ENCODE results near the gene CBX3. TPM values are rescaled to one million over a fixed set of nuclear protein-coding genes. Genes with fewer than 3 reads are reported as not detected.

CBX3 gene
- total and polyA plus RNA-seq, 2 of the 8 experiments (the other 6 are each of a cell fraction or from before 2014, with no cell fraction given), result 71.3 to 258 TPM

DNA sequence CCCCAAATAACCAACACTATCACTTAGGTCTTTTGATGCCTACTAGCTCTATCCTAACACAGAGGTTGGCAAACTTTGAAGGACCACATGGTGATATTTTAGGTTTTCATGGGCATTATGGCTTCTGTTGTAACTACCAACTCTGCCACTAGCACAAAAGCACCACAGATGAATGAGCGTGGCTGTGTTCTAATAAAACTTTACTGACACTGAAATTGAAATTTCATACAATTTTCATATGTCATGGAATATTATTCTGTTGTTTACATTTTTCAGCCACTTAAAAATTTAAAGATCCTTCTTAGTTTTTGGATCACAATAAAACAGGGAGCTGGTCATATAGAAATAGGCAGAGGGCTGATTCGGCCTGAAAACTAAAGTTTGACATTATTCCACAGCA lies 26.4 kb downstream of the CBX3 start:
- Histone ChIP-seq H3K36me3 (ENCODE audit: control insufficient read depth in 2 of 4, insufficient read depth in 4 of 4, low read length in 3 of 4) (no peaks in the 10 kb centered on the region), H3K23ac (ENCODE audit: insufficient read length) (no peak overlapping the region), H2BK12ac (ENCODE audit: low read depth, low read length) (no peak overlapping the region), H3K9ac (replicated peaks in 1 of 4; ENCODE audit: extremely low read depth in 1 of 4, low read depth in 3 of 4, low read length in 3 of 4) (no peak overlapping the region), H4K8ac (ENCODE audit: extremely low read depth, insufficient read depth, low read length) (no peak overlapping the region), H2AK5ac (ENCODE audit: low read depth, low read length) (no peak overlapping the region), H3K14ac (ENCODE audit: insufficient read length) (no peak overlapping the region), H2BK20ac (ENCODE audit: low read length) (no peak overlapping the region), H3K23me2 (ENCODE audit: low read depth, low read length) (no peaks in the 10 kb centered on the region), H3K9me3 (ENCODE audit: insufficient read depth in 2 of 2, low read depth in 1 of 2, low read length in 1 of 2) (peaks cover 0 to 6% of the 10 kb centered on the region in 2 experiments; a peak in 1 of 4 replicates), H3K79me2 (ENCODE audit: control insufficient read depth in 1 of 2, insufficient read depth in 2 of 2, low read length in 2 of 2) (no peaks in the 10 kb centered on the region), H3K4me2 (ENCODE audit: insufficient read depth in 1 of 2, low read depth in 2 of 2, low read length in 2 of 2) (no peak overlapping the region), H2BK5ac (ENCODE audit: low read depth, low read length) (no peak overlapping the region), H3K79me1 (ENCODE audit: low read depth, low read length) (no peaks in the 10 kb centered on the region), H4K5ac (ENCODE audit: insufficient read length, low read depth, low read length) (no peak overlapping the region), H3K4ac (replicated peaks; ENCODE audit: insufficient read length, low read depth, low read length) (no peak overlapping the region), H4K91ac (replicated peaks; ENCODE audit: insufficient read length, low read length) (no peak overlapping the region), H2AFZ (ENCODE audit: low read length) (no peak overlapping the region), H3K18ac (ENCODE audit: extremely low read depth, low read length) (no peak overlapping the region), H2BK120ac (replicated peaks; ENCODE audit: low read depth, low read length) (no peak overlapping the region), H4K20me1 (replicated peaks in 1 of 2; ENCODE audit: control insufficient read depth in 1 of 2, insufficient read depth in 2 of 2, low read length in 2 of 2) (no peaks in the 10 kb centered on the region), H3K4me1 (replicated peaks in 1 of 4; ENCODE audit: control insufficient read depth in 3 of 4, insufficient read depth in 4 of 4, low read length in 3 of 4) (no peaks in the 10 kb centered on the region), H3K56ac (replicated peaks; ENCODE audit: insufficient read length, low read depth, low read length) (no peak overlapping the region), H3K27ac (ENCODE audit: low read depth, low read length) (no peak overlapping the region), H3K27me3 (replicated peaks in 1 of 4; ENCODE audit: control insufficient read depth in 3 of 4, extremely low read depth in 1 of 4, insufficient read depth in 3 of 4, low read length in 3 of 4) (no peaks in the 10 kb centered on the region), H2BK15ac (ENCODE audit: low read length) (no peak overlapping the region), H3K4me3 (ENCODE audit: extremely low read depth in 1 of 4, insufficient read depth in 2 of 4, low read depth in 3 of 4, low read length in 4 of 4) (no peak overlapping the region)
- no peak for FAIRE-seq
- CTCF ChIA-PET (ENCODE audit: partially characterized antibody), result interaction anchor here (0.7 to 1.1 kb wide), 2 partner anchors 142 to 334 kb away, joined by 3 to 4 read pairs; no protein-coding TSS in a partner anchor
- POLR2A ChIA-PET (ENCODE audit: partially characterized antibody), result interaction anchor here (0.8 to 2.7 kb wide), 5 partner anchors 10 to 35 kb away, joined by 3 to 14 read pairs (median 5); partner anchors contain the start of genes CBX3 and HNRNPA2B1
- 100% methylated on average over 2 of the region's 2 CpGs; no CpG with 5 or more reads in 1 of the 2 experiments for WGBS, 2 experiments (ENCODE audit: extremely low coverage in 1 of 2, insufficient coverage in 1 of 2, insufficient read length in 1 of 2, insufficient replicate concordance in 2 of 2, low coverage in 1 of 2, low lambda C conversion rate in 2 of 2, missing lambda C conversion rate in 1 of 2)
- no peak for DNase-seq (ENCODE audit: low read depth in 1 of 2, low spot score in 2 of 2)
- TF ChIP-seq POLR2AphosphoS5 (IDR thresholded peaks at IDR 0.05; ENCODE audit: low read depth, low read length) (no peak), SIX5 (IDR thresholded peaks at IDR 0.05; ENCODE audit: low read depth, low read length) (no peak), RFX5 (IDR thresholded peaks at IDR 0.05; ENCODE audit: borderline replicate concordance, low read depth, low read length) (no peak), POU5F1 (IDR thresholded peaks at IDR 0.05; ENCODE audit: low read depth, low read length) (no peak), BACH1 (IDR thresholded peaks at IDR 0.05; ENCODE audit: low read length) (no peak), GTF2F1 (IDR thresholded peaks at IDR 0.05; ENCODE audit: borderline replicate concordance, low read depth, low read length) (no peak), PHF8 (conservative IDR thresholded peaks at IDR 0.05; ENCODE audit: low read depth, low read length) (no peak), YY1 (IDR thresholded peaks at IDR 0.05; ENCODE audit: low read depth, low read length) (no peak), SP1 (IDR thresholded peaks at IDR 0.05; ENCODE audit: low read depth, low read length) (no peak), CHD1 (IDR thresholded peaks at IDR 0.05; ENCODE audit: low read depth, low read length) (no peak), KDM5A (IDR thresholded peaks at IDR 0.05; ENCODE audit: low read length) (no peak), TCF12 (IDR thresholded peaks at IDR 0.05; ENCODE audit: low read depth, low read length) (no peak), MAX (IDR thresholded peaks at IDR 0.05) (no peak)
- TF ChIP-seq, protein P1, sequence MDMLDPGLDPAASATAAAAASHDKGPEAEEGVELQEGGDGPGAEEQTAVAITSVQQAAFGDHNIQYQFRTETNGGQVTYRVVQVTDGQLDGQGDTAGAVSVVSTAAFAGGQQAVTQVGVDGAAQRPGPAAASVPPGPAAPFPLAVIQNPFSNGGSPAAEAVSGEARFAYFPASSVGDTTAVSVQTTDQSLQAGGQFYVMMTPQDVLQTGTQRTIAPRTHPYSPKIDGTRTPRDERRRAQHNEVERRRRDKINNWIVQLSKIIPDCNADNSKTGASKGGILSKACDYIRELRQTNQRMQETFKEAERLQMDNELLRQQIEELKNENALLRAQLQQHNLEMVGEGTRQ (IDR thresholded peaks at IDR 0.05; ENCODE audit: low read length), result no peak

Data from H1 (cell line).